Astrocyte (in vitro differentiated cells and primary cell): ENCODE results near the gene SEH1L. TPM values are rescaled to one million over a fixed set of nuclear protein-coding genes. Genes with fewer than 3 reads are reported as not detected.
"Not testable (repeated sequence)": the region's sequence is repeated elsewhere in the genome, so short reads cannot be mapped to it uniquely, and the experiment has no call there.

Experiments used
- DNase-seq: peaks from one replicate; pipeline ENCODE4 v3.0.0-alpha.2; 2010; ENCODE audit warnings: low read depth
- FAIRE-seq: peaks from 2 replicates; lab custom pipeline; 2011; peaks lifted over from hg19 to GRCh38; lab: Jason Lieb, UNC
- H2AFZ ChIP-seq: 2 replicates; pipeline ENCODE4 v1.6.0; 2012; ENCODE audit warnings: low read depth, low read length, inconsistent platforms
- H3K27ac ChIP-seq: 2 replicates; pipeline ENCODE4 v1.5.1; 2011; ENCODE audit warnings: low read depth, low read length, inconsistent platforms
- H3K27me3 ChIP-seq: 2 replicates; pipeline ENCODE4 v1.6.0; 2011; ENCODE audit warnings: low read length, inconsistent platforms; ENCODE audit not compliant: insufficient read depth
- H3K36me3 ChIP-seq: 2 replicates; pipeline ENCODE4 v1.5.1; 2011; ENCODE audit warnings: low read length, inconsistent platforms; ENCODE audit not compliant: insufficient read depth
- H3K4me1 ChIP-seq: 2 replicates; pipeline ENCODE4 v1.5.1; 2011; ENCODE audit warnings: low read length, inconsistent platforms; ENCODE audit not compliant: insufficient read depth
- H3K4me2 ChIP-seq: 2 replicates; pipeline ENCODE4 v1.6.0; 2012; ENCODE audit warnings: low read length, inconsistent platforms
- H3K4me3 ChIP-seq: 2 replicates; pipeline ENCODE4 v1.5.1; 2011; ENCODE audit warnings: low read depth, mild to moderate bottlenecking, low read length, inconsistent platforms; ENCODE audit not compliant: insufficient read depth
- H3K79me2 ChIP-seq: 2 replicates; pipeline ENCODE4 v1.6.0; 2012; ENCODE audit warnings: mild to moderate bottlenecking, low read length, inconsistent platforms; ENCODE audit not compliant: insufficient read depth
- H3K9ac ChIP-seq: 2 replicates; pipeline ENCODE4 v1.6.0; 2012; ENCODE audit warnings: mild to moderate bottlenecking, low read length, inconsistent platforms
- H3K9me3 ChIP-seq: 2 replicates; pipeline ENCODE4 v1.5.1; 2012; ENCODE audit warnings: low read depth, mild to moderate bottlenecking, low read length, inconsistent platforms; ENCODE audit not compliant: insufficient read depth
- H4K20me1 ChIP-seq: 2 replicates; pipeline ENCODE4 v1.6.0; 2012; ENCODE audit warnings: low read length, inconsistent platforms; ENCODE audit not compliant: insufficient read depth
- H3K27ac Mint-ChIP-seq: one replicate; pipeline ENCODE4 v1.8.0; 2021; ENCODE audit warnings: mild to moderate bottlenecking, mixed read lengths; ENCODE audit not compliant: unreplicated experiment
- H3K27me3 Mint-ChIP-seq: one replicate; pipeline ENCODE4 v1.8.0; 2021; ENCODE audit warnings: low read depth, mixed read lengths; ENCODE audit not compliant: unreplicated experiment
- H3K36me3 Mint-ChIP-seq: one replicate; pipeline ENCODE4 v1.8.0; 2021; ENCODE audit warnings: low read depth, mixed read lengths; ENCODE audit not compliant: unreplicated experiment
- H3K4me1 Mint-ChIP-seq: one replicate; pipeline ENCODE4 v1.8.0; 2021; ENCODE audit warnings: low read depth, mixed read lengths; ENCODE audit not compliant: unreplicated experiment
- H3K4me3 Mint-ChIP-seq: one replicate; pipeline ENCODE4 v1.8.0; 2021; ENCODE audit warnings: mild to moderate bottlenecking, moderate library complexity, mixed read lengths; ENCODE audit not compliant: unreplicated experiment
- H3K9me3 Mint-ChIP-seq: one replicate; pipeline ENCODE4 v1.8.0; 2021; ENCODE audit warnings: mild to moderate bottlenecking, mixed read lengths; ENCODE audit not compliant: unreplicated experiment
- CTCF ChIP-seq: IDR thresholded peaks from 2 replicates; pipeline ENCODE4 v1.5.1; 2011; ENCODE audit warnings: low read depth, mild to moderate bottlenecking, inconsistent platforms, low read length, moderate library complexity; ENCODE audit not compliant: insufficient read depth
- EZH2 ChIP-seq: IDR thresholded peaks from 2 replicates; pipeline ENCODE4 v1.6.1; 2012; ENCODE audit warnings: mild to moderate bottlenecking, low read length, inconsistent platforms; ENCODE audit not compliant: insufficient read depth
- total RNA-seq: library from RNA; stranded (reverse); gene quantifications from 2 replicates; pipeline ENCODE4 v1.2.1, GENCODE V29; 2021

Gene SEH1L
- total RNA-seq, 1 donor from 2014 or later, result 43.9 TPM

- no peak for TF ChIP-seq CTCF
- no peak for TF ChIP-seq EZH2
- Histone ChIP-seq H3K4me3 (no peak overlapping the region), H3K27me3 (no peaks in the 10 kb centered on the region), H3K4me1 (peaks cover 7% of the 10 kb centered on the region), H3K9me3 (no peaks in the 10 kb centered on the region), H3K4me2 (no peak overlapping the region), H3K36me3 (no peaks in the 10 kb centered on the region), H3K9ac (no peak overlapping the region), H4K20me1 (peaks cover 47% of the 10 kb centered on the region), H2AFZ (no peak overlapping the region), H3K27ac (no peak overlapping the region), H3K79me2 (peaks cover 94% of the 10 kb centered on the region)
- Mint-ChIP-seq H3K4me1 (peaks cover 10% of the 10 kb centered on the region), H3K36me3 (peaks cover 2% of the 10 kb centered on the region), H3K27ac (no peak overlapping the region), H3K4me3 (no peak overlapping the region), H3K9me3 (no peaks in the 10 kb centered on the region), H3K27me3 (no peaks in the 10 kb centered on the region)
- DNase-seq, result no peak
- FAIRE-seq, result no peak
Measured at GRCh38 chr18:12995952-12996477, 48.2 kb downstream of the SEH1L start.

GRCh38 chr18:12996661-12997292, 49.0 kb downstream of the SEH1L start:
- no peaks in the 10 kb centered on the region for H3K9me3 ChIP-seq
- H3K27me3 Mint-ChIP-seq, result no peaks in the 10 kb centered on the region
- peaks cover 47% of the 10 kb centered on the region for H4K20me1 ChIP-seq
- no peak for FAIRE-seq
- DNase-seq, result no peak
- H3K27ac ChIP-seq, result no peak overlapping the region
- peaks cover 7% of the 10 kb centered on the region for H3K4me1 ChIP-seq
- peaks cover 2% of the 10 kb centered on the region for H3K36me3 Mint-ChIP-seq
- H3K4me3 ChIP-seq, result no peak overlapping the region
- peaks cover 93% of the 10 kb centered on the region for H3K79me2 ChIP-seq
- H3K4me2 ChIP-seq, result no peak overlapping the region
- H3K27me3 ChIP-seq, result no peaks in the 10 kb centered on the region
- TF ChIP-seq CTCF, result no peak
- no peak for TF ChIP-seq EZH2
- H3K9ac ChIP-seq, result no peak overlapping the region
- peaks cover 10% of the 10 kb centered on the region for H3K4me1 Mint-ChIP-seq
- no peak overlapping the region for H3K27ac Mint-ChIP-seq
- H3K36me3 ChIP-seq, result no peaks in the 10 kb centered on the region
- no peak overlapping the region for H3K4me3 Mint-ChIP-seq
- H2AFZ ChIP-seq, result no peak overlapping the region
- H3K9me3 Mint-ChIP-seq, result no peaks in the 10 kb centered on the region

GRCh38 chr18:12997330-12997729, 49.5 kb downstream of the SEH1L start:
- H2AFZ ChIP-seq, H3K9me3 Mint-ChIP-seq, H3K36me3 Mint-ChIP-seq, H3K4me1 ChIP-seq, H3K27ac Mint-ChIP-seq, H3K4me1 Mint-ChIP-seq, H3K4me3 Mint-ChIP-seq, H3K36me3 ChIP-seq, H3K9me3 ChIP-seq, H3K27me3 ChIP-seq, H3K27me3 Mint-ChIP-seq, H3K4me2 ChIP-seq, H3K9ac ChIP-seq, FAIRE-seq, H3K4me3 ChIP-seq, DNase-seq, H3K27ac ChIP-seq: not testable (repeated sequence)
- peaks cover 90% of the 10 kb centered on the region for H3K79me2 ChIP-seq
- H4K20me1 ChIP-seq, result peaks cover 47% of the 10 kb centered on the region
